Keratinocyte (primary cell): ENCODE results near the gene CHI3L2. TPM values are rescaled to one million over a fixed set of nuclear protein-coding genes. Genes with fewer than 3 reads are reported as not detected.
A peak's percentile ranks its signal among the peaks of the same experiment; 100 is the strongest.

Experiments
- DNase-seq: peaks from one replicate; pipeline ENCODE4 v3.0.0-alpha.2; 2011; ENCODE audit warnings: low read depth, missing footprints, low spot score
- FAIRE-seq: peaks from 2 replicates; lab custom pipeline; 2011; peaks lifted over from hg19 to GRCh38; lab: Jason Lieb, UNC
- H2AFZ ChIP-seq: 2 replicates; pipeline ENCODE4 v1.6.0; 2012; ENCODE audit warnings: low read length, control low read depth, inconsistent platforms; ENCODE audit not compliant: control insufficient read depth
- H3K27ac ChIP-seq: 2 replicates; pipeline ENCODE4 v1.5.1; 2011; ENCODE audit warnings: low read length; ENCODE audit not compliant: control insufficient read depth, insufficient read depth
- H3K27me3 ChIP-seq: 3 replicates; pipeline ENCODE4 v1.6.0; 2011; ENCODE audit warnings: low read length; ENCODE audit not compliant: control insufficient read depth, insufficient read depth; ENCODE audit errors: extremely low read depth
- H3K36me3 ChIP-seq, 2 experiments: 2 replicates in 1 of 2; 3 replicates in 1 of 2; pipeline ENCODE4 v1.5.1; 2011; ENCODE audit warnings: low read length in 2 of 2, mild to moderate bottlenecking in 1 of 2; ENCODE audit not compliant: control insufficient read depth in 2 of 2, insufficient read depth in 2 of 2; ENCODE audit errors: extremely low read depth in 1 of 2
- H3K4me1 ChIP-seq: 3 replicates; pipeline ENCODE4 v1.5.1; 2011; ENCODE audit warnings: low read length; ENCODE audit not compliant: control insufficient read depth, insufficient read depth; ENCODE audit errors: extremely low read depth
- H3K4me2 ChIP-seq: 3 replicates; pipeline ENCODE4 v1.6.0; 2011; ENCODE audit warnings: low read depth, low read length; ENCODE audit not compliant: control insufficient read depth, insufficient read depth; ENCODE audit errors: extremely low read depth
- H3K4me3 ChIP-seq, 3 experiments: fragments of 200-600 bp in 1 of 3; sonication (generic) in 1 of 3; 2 replicates in 2 of 3; 3 replicates in 1 of 3; pipeline ENCODE4 v1.5.1; 2011 to 2016; ENCODE audit warnings: low read length in 3 of 3, mild to moderate bottlenecking in 3 of 3, control low read depth in 2 of 3, inconsistent platforms in 1 of 3, low read depth in 1 of 3, mixed read lengths in 1 of 3, mixed run types in 1 of 3, moderate library complexity in 1 of 3; ENCODE audit not compliant: control insufficient read depth in 2 of 3, insufficient read depth in 2 of 3; ENCODE audit errors: extremely low read depth in 1 of 3
- H3K79me2 ChIP-seq: 2 replicates; pipeline ENCODE4 v1.6.0; 2012; ENCODE audit warnings: low read length; ENCODE audit not compliant: control insufficient read depth, insufficient read depth
- H3K9ac ChIP-seq: 3 replicates; pipeline ENCODE4 v1.6.0; 2011; ENCODE audit warnings: low read length; ENCODE audit not compliant: control insufficient read depth, insufficient read depth; ENCODE audit errors: extremely low read depth
- H3K9me1 ChIP-seq: 3 replicates; pipeline ENCODE4 v1.6.0; 2011; ENCODE audit warnings: low read length; ENCODE audit not compliant: control insufficient read depth, insufficient read depth; ENCODE audit errors: extremely low read depth
- H3K9me3 ChIP-seq: 2 replicates; pipeline ENCODE4 v1.5.1; 2012; ENCODE audit warnings: low read depth, low read length; ENCODE audit not compliant: control insufficient read depth
- H4K20me1 ChIP-seq: 3 replicates; pipeline ENCODE4 v1.6.0; 2011; ENCODE audit warnings: low read length; ENCODE audit not compliant: control insufficient read depth, insufficient read depth; ENCODE audit errors: extremely low read depth
- CTCF ChIP-seq, 3 experiments: IDR thresholded peaks in 1 of 3; conservative IDR thresholded peaks in 1 of 3; optimal IDR thresholded peaks in 1 of 3; 2 replicates in 2 of 3; 3 replicates in 1 of 3; pipeline versions ENCODE3 to v1.5.1; 2011; ENCODE audit warnings: low read length in 3 of 3, mild to moderate bottlenecking in 3 of 3, moderate library complexity in 2 of 3, control low read depth in 1 of 3, inconsistent platforms in 1 of 3; ENCODE audit not compliant: insufficient read depth in 2 of 3; ENCODE audit errors: extremely low read depth in 1 of 3
- EZH2 ChIP-seq: IDR thresholded peaks from one replicate; pipeline ENCODE4 v1.6.1; 2012; ENCODE audit warnings: inconsistent platforms, mild to moderate bottlenecking, low read length, moderate library complexity
- dilution Hi-C: fragments of 300-500 bp; cut with MboI; formaldehyde crosslinking; loops from one replicate; pipeline ENCODE4 v1.7.0; 2020; ENCODE audit warnings: low sequenced_read_pairs; ENCODE audit not compliant: extremely low pct_ligation_motif_present
- polyA plus RNA-seq, 5 experiments: library from polyadenylated mRNA; depleted of rRNA in 3 of 5; stranded (reverse) in 3 of 5; stranded (forward) in 1 of 5; unstranded in 1 of 5; fragments of >200 nt; gene quantifications; 1 replicate in 1 of 5; 2 replicates in 3 of 5; 3 replicates in 1 of 5; pipeline versions ENCODE4 v1.2.1 to v1.2.3, GENCODE V29; 2011 to 2012; ENCODE audit warnings: missing spikeins in 2 of 5, low read depth in 1 of 5, low replicate concordance in 1 of 5

Gene CHI3L2
- polyA plus RNA-seq, 1 donor (not counting 4 experiments of a cell fraction or from before 2014, with no cell fraction given), result 2.5 TPM

GRCh38 chr1:111202366-111202706 is 25.2 kb upstream of the CHI3L2 start:
- H3K27me3 ChIP-seq, result no peaks in the 10 kb centered on the region

GRCh38 chr1:111202707-111203623 is 24.5 kb upstream of the CHI3L2 start:
- dilution Hi-C loops, result no loop called here
- Histone ChIP-seq H3K27me3 (no peaks in the 10 kb centered on the region), H3K27ac (peak overlapping the region; percentile 17), H3K9ac (peak overlapping the region; percentile 47), H3K4me3 (peak overlapping the region in 2 of 3 experiments; percentile 42 to 50), H3K79me2 (no peaks in the 10 kb centered on the region), H4K20me1 (no peaks in the 10 kb centered on the region), H3K4me2 (peak overlapping the region; percentile 79), H3K9me3 (no peaks in the 10 kb centered on the region), H3K36me3 (no peaks in the 10 kb centered on the region), H3K9me1 (no peaks in the 10 kb centered on the region), H3K4me1 (peaks cover 29% of the 10 kb centered on the region), H2AFZ (peak overlapping the region; percentile 34)
- DNase-seq (no peak), FAIRE-seq (no peak)
- TF ChIP-seq CTCF (optimal IDR thresholded peaks at IDR 0.05 in 1 of 3, IDR thresholded peaks at IDR 0.05 in 1 of 3, conservative IDR thresholded peaks at IDR 0.05 in 1 of 3; ENCODE audit: extremely low read depth in 1 of 3, insufficient read depth in 2 of 3, low read length in 3 of 3) (peak in 1 of 3 experiments; percentile 5), EZH2 (no peak)

More at GRCh38 chr1:111202366-111202706, 25.2 kb upstream of the CHI3L2 start:
- Histone ChIP-seq H3K4me1 (peaks cover 29% of the 10 kb centered on the region), H4K20me1 (no peaks in the 10 kb centered on the region), H3K27ac (peak overlapping the region; percentile 17), H3K4me3 (peak overlapping the region in 1 of 3 experiments; percentile 21), H3K9me3 (no peaks in the 10 kb centered on the region), H3K36me3 (peaks cover 0 to 2% of the 10 kb centered on the region in 2 experiments), H3K9me1 (no peaks in the 10 kb centered on the region), H3K4me2 (peak overlapping the region; percentile 62), H2AFZ (no peak overlapping the region), H3K9ac (no peak overlapping the region), H3K79me2 (no peaks in the 10 kb centered on the region)
- dilution Hi-C loops, result no loop called here
- FAIRE-seq, result no peak
- DNase-seq, result no peak
- TF ChIP-seq EZH2 (no peak), CTCF (optimal IDR thresholded peaks at IDR 0.05 in 1 of 3, IDR thresholded peaks at IDR 0.05 in 1 of 3, conservative IDR thresholded peaks at IDR 0.05 in 1 of 3; ENCODE audit: extremely low read depth in 1 of 3, insufficient read depth in 2 of 3, low read length in 3 of 3) (no peak)
